IPS DF 6.9 (cell line): ENCODE measurements around the gene IL17B.

Experiments used
- DNase-seq: peaks from one replicate; pipeline ENCODE4 v3.0.0-alpha.2; 2013; ENCODE audit warnings: low read depth, low spot score
- H3K27ac ChIP-seq: one replicate; pipeline ENCODE4 v1.5.1; 2013; ENCODE audit warnings: low read length, control low read depth
- H3K27me3 ChIP-seq: 2 replicates; pipeline ENCODE4 v1.6.1; 2013; ENCODE audit warnings: mild to moderate bottlenecking, low read length; ENCODE audit not compliant: control insufficient read depth, insufficient read depth
- H3K36me3 ChIP-seq: 2 replicates; pipeline ENCODE4 v1.6.1; 2013; ENCODE audit warnings: low read length; ENCODE audit not compliant: control insufficient read depth, insufficient read depth
- H3K4me1 ChIP-seq: 2 replicates; pipeline ENCODE4 v1.6.1; 2013; ENCODE audit warnings: low read length; ENCODE audit not compliant: control insufficient read depth, insufficient read depth
- H3K4me3 ChIP-seq: 2 replicates; pipeline ENCODE4 v1.5.1; 2013; ENCODE audit warnings: mild to moderate bottlenecking, low read length
- H3K9me3 ChIP-seq: 2 replicates; pipeline ENCODE4 v1.6.1; 2013; ENCODE audit warnings: low read length, inconsistent platforms; ENCODE audit not compliant: control insufficient read depth, insufficient read depth
- WGBS: extraction: QIAGEN DNeasy Blood & Tissue Kit; methylation state at CpG from one replicate; pipeline ENCODE4 v1.1.7; 2013; ENCODE audit warnings: mixed read lengths, missing lambda C conversion rate; ENCODE audit not compliant: insufficient read length, insufficient coverage; 5-methylcytosine and 5-hydroxymethylcytosine counted together

Gene IL17B

DNA sequence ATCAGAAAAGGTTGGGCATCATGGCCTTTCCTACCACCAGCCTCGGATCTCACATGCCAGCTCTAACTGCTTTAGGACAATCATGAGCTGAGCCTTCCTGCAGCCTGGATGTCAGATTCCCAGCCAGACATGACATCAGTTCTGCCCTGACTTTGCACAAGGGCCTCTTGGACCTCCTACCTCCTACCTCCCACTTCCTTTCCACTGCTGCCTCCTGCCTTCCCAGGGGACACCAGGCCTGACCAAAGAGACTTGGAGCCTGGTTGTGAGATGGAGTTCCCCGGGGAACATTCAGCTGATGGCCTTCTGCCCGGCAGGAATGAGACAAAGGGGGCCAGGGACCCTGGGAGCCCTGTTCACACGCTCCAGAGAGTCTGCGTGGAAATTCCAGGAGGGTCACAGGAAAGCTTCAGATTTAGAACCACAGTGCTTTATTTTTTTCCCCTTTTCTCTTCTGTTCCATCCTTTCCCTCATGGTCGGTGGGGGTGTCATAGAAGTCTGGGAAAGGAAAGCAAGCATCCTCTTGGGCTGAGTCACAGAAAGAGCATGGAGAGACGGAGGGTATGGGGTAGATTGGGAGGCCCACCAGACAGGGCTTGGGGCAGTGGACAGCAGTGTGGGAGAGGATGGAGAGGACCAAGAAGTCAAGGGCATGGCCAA is 35.4 kb upstream of the IL17B start:
- H3K9me3 ChIP-seq, result no peaks in the 10 kb centered on the region
- H3K36me3 ChIP-seq, result no peaks in the 10 kb centered on the region
- no peak overlapping the region for H3K4me3 ChIP-seq
- H3K27ac ChIP-seq, result no peak overlapping the region
- peaks cover 2% of the 10 kb centered on the region; the same call in 1 of the 2 replicates for H3K4me1 ChIP-seq
- no CpG with 5 or more reads among the region's 7 CpGs for WGBS
- no peaks in the 10 kb centered on the region for H3K27me3 ChIP-seq
- no peak for DNase-seq

- H3K27me3 ChIP-seq, result no peaks in the 10 kb centered on the region
- H3K4me3 ChIP-seq, result no peak overlapping the region
- no peak overlapping the region for H3K27ac ChIP-seq
- H3K9me3 ChIP-seq, result no peaks in the 10 kb centered on the region
- WGBS, result no CpG with 5 or more reads among the region's 16 CpGs
- no peaks in the 10 kb centered on the region for H3K36me3 ChIP-seq
- DNase-seq, result no peak
- peaks cover 4% of the 10 kb centered on the region; the same call in 1 of the 2 replicates for H3K4me1 ChIP-seq
Measured at GRCh38 chr5:149413477-149414210, 34.6 kb upstream of the IL17B start.

GRCh38 chr5:149412783-149413476 is 33.8 kb upstream of the IL17B start:
- Histone ChIP-seq H3K4me3 (no peak overlapping the region), H3K36me3 (no peaks in the 10 kb centered on the region), H3K9me3 (no peaks in the 10 kb centered on the region), H3K27ac (no peak overlapping the region), H3K4me1 (peaks cover 4% of the 10 kb centered on the region; the same call in 1 of the 2 replicates), H3K27me3 (no peaks in the 10 kb centered on the region)
- no peak for DNase-seq
- no CpG with 5 or more reads among the region's 8 CpGs for WGBS

DNA sequence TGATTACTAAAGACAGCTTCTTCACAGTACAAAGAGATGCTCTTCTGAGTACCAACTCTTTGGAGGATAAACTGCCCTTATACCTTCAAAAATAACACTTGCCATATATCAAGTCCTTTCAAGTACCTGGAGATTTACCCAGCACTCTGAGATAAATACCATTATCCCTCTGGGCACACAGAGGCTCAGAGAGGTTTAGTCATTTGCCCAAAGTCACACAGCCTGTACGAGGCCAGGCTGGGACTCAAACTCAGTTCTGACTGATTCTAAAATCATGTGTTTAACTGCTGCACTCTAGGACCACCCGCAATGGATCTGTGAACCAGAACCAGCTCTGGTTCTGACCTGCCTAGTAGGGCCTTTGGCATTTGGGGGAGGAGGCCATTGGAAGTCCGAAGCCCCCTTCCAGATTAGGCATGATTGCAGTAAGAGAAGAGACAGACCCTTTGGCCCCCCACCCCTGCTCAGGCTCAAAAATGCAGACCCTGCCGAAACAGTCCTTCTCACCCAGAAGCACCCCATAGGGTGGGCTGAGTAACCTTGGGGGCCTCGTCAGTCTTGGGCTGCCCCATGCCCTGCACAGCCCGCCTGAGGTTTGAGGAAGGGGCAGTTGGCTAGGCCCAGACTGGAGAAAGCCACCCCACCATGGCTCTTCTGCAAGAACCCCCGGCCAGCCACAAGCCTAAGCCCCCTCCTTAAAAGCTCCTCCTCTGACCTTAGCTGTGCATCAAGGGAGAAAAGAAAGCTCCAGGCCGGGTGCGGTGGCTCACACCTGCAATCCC is 32.8 kb upstream of the IL17B start:
- WGBS, result no CpG with 5 or more reads among the region's 9 CpGs
- DNase-seq, result no peak
- Histone ChIP-seq H3K4me1 (peaks cover 2% of the 10 kb centered on the region; the same call in 1 of the 2 replicates), H3K27me3 (no peaks in the 10 kb centered on the region), H3K36me3 (no peaks in the 10 kb centered on the region), H3K4me3 (no peak overlapping the region), H3K9me3 (no peaks in the 10 kb centered on the region), H3K27ac (no peak overlapping the region)

GRCh38 chr5:149410721-149411432 is 31.8 kb upstream of the IL17B start:
- H3K27me3 ChIP-seq, result no peaks in the 10 kb centered on the region
- no peak overlapping the region for H3K4me3 ChIP-seq
- H3K27ac ChIP-seq, result no peak overlapping the region

GRCh38 chr5:149410071-149410470 is 31.0 kb upstream of the IL17B start:
- WGBS, result no CpG with 5 or more reads among the region's 7 CpGs
- Histone ChIP-seq H3K36me3 (no peaks in the 10 kb centered on the region), H3K4me3 (no peak overlapping the region), H3K27me3 (no peaks in the 10 kb centered on the region), H3K4me1 (peaks cover 2% of the 10 kb centered on the region; the same call in 1 of the 2 replicates), H3K27ac (no peak overlapping the region), H3K9me3 (no peaks in the 10 kb centered on the region)
- DNase-seq, result no peak

More at GRCh38 chr5:149410721-149411432, 31.8 kb upstream of the IL17B start:
- Histone ChIP-seq H3K4me1 (peaks cover 2% of the 10 kb centered on the region; the same call in 1 of the 2 replicates), H3K9me3 (no peaks in the 10 kb centered on the region), H3K36me3 (no peaks in the 10 kb centered on the region)
- DNase-seq, result no peak
- WGBS, result no CpG with 5 or more reads among the region's 15 CpGs

- Histone ChIP-seq H3K27ac (no peak overlapping the region), H3K36me3 (no peaks in the 10 kb centered on the region), H3K27me3 (no peaks in the 10 kb centered on the region), H3K9me3 (no peaks in the 10 kb centered on the region), H3K4me3 (no peak overlapping the region), H3K4me1 (peaks cover 2% of the 10 kb centered on the region; the same call in 1 of the 2 replicates)
- WGBS, result no CpG with 5 or more reads among the region's 6 CpGs
- DNase-seq, result no peak
Measured at GRCh38 chr5:149409268-149409948, 30.3 kb upstream of the IL17B start.

- Histone ChIP-seq H3K27me3 (no peaks in the 10 kb centered on the region), H3K4me3 (no peak overlapping the region), H3K36me3 (no peaks in the 10 kb centered on the region), H3K4me1 (peaks cover 2% of the 10 kb centered on the region; the same call in 1 of the 2 replicates), H3K27ac (no peak overlapping the region), H3K9me3 (no peaks in the 10 kb centered on the region)
- no CpG with 5 or more reads among the region's 12 CpGs for WGBS
- no peak for DNase-seq
Measured at GRCh38 chr5:149408252-149409099, 29.4 kb upstream of the IL17B start.
